Dermis microvascular lymphatic vessel endothelial cell (primary cell): ENCODE measurements around the gene RBMS1. TPM values are rescaled to one million over a fixed set of nuclear protein-coding genes. Genes with fewer than 3 reads are reported as not detected.
"Not testable (repeated sequence)": the region's sequence is repeated elsewhere in the genome, so short reads cannot be mapped to it uniquely, and the experiment has no call there.

Experiments
- DNase-seq, 2 donors: peaks; one replicate each; pipeline versions ENCODE4 v3.0.0 to v3.0.0-alpha.2; 2010; ENCODE audit warnings: low read depth in 2 of 2
- total RNA-seq: library from RNA; depleted of rRNA; stranded (reverse); fragments of >200 nt; gene quantifications from 2 replicates; pipeline ENCODE4 v1.2.1, GENCODE V29; 2014

Gene RBMS1
- total RNA-seq, 1 donor from 2014 or later: 55.1 TPM

DNA sequence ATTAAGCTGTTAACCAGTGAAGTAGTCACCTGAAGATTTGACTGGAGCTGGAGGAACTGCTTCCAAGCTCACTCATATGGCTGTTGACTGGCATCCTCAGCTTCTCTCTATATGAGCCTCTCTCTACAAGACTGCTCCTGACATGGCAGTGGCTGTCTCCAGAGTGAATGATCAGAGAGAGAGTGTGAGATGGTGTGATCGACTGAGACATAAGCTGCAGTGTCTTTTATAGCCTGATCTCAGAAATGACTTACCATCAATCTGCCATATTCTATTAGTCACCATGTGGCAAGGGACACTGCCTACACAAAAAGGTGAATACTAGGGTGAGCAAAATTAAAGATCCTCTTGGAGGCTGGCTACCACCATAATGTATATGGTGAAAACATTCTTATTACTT, 7.8 kb upstream of the RBMS1 start:
- DNase-seq: no peak

- no peak for DNase-seq
Observed at GRCh38 chr2:160499865-160500264, 6.3 kb upstream of the RBMS1 start.

GRCh38 chr2:160498137-160498536, 4.5 kb upstream of the RBMS1 start:
- DNase-seq: no peak

- no peak for DNase-seq
Observed at GRCh38 chr2:160494201-160494644, 616 bp upstream of the RBMS1 start.

GRCh38 chr2:160492401-160493226, 993 bp downstream of the RBMS1 start:
- DNase-seq: peak; percentile 36 to 83

DNA sequence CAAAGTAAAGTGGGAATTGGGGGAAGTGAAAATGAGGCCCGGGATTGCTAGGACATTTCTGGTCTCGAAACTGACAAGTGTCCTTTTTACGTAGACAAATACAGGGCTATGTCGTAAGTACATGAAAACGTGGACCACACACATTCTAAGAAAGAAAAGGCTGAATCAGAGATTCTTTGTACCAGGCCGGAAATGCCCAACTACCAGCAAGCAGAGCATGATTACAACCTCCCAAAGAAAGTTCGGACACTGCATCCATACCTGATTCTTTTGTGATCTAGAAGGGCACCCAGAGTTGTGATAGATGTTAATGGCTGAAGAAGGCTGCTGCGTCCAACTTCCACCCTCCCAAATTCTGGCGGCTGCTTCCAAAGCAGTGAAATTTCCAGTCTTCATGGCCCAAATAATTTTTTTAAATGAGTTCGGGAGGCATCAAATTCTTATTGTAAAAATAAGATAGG, 1.7 kb downstream of the RBMS1 start:
- peak in 1 of 2 donors; percentile 50 for DNase-seq

GRCh38 chr2:160490733-160491685, 2.6 kb downstream of the RBMS1 start:
- no peak for DNase-seq

DNA sequence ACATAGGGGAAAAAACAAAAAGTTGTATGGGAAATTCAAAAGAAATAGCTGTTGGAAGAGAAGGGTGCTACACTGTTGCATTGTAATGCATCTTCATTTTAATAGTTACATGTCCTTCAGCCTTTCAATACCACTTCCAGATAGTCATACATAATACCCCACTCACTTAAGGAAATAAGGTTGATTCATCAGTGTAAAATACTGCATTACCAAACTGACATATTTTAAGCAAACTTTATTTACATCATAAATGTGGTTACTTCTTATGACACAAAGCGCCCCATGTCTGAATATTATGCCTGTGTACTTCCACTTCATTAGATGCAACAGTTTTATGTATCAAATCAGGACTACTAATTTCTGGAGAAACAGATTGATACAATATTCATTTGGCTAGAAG, 4.5 kb downstream of the RBMS1 start:
- DNase-seq: no peak

GRCh38 chr2:160488289-160488688, 5.3 kb downstream of the RBMS1 start:
- not testable (repeated sequence) for DNase-seq

DNA sequence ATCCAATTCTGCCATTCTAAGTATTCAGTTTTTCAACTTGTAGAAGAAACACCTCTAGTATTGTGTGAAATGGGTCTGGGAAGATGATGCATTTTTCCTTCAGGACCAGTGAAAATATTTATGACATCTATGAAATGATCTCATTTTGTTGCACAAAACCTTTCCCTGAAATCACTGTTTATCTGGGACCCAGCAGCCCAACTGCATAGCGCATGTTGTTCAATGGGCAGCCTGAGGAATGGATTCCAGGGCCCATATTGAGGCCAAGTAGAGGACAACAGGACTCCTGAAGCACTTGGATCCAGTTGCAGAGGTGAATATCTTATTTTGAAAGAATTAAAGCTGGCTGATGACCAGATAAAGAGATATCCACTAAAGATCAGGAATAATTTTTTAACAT, 7.3 kb downstream of the RBMS1 start:
- no peak for DNase-seq

DNA sequence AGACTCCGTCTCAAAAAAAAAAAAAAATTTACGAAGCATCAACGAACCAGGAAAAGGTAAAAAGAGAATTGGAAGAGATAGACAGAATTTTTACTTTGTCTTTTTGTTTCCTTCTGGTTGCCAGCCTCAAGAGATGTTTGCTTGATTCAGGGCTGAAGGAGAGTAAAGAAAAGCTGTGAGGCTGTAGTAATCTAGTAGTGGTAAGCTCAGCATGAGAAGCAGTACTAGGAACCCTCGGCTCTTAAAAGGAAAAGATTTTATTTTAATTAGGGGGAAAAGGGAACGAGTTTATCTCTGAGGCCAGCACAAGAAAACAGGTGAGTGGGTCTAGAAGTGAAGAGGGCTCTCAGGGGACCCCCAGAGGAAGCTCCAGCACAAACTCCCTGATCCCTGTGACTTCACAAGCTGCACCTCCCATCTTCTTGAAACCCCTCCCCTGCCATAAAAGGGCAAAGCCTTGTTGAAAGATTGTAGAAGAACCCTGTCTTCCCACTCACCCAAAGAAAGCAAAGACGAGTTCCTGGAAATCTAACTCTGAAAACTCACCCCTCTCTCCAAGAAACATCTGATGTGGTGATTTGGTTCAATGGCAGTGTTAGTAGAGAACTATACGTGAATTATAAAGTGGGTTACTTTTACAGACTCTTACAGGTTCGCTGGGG, 8.6 kb downstream of the RBMS1 start:
- no peak for DNase-seq

- no peak for DNase-seq
Observed at GRCh38 chr2:160482673-160483072, 10.9 kb downstream of the RBMS1 start.

DNA sequence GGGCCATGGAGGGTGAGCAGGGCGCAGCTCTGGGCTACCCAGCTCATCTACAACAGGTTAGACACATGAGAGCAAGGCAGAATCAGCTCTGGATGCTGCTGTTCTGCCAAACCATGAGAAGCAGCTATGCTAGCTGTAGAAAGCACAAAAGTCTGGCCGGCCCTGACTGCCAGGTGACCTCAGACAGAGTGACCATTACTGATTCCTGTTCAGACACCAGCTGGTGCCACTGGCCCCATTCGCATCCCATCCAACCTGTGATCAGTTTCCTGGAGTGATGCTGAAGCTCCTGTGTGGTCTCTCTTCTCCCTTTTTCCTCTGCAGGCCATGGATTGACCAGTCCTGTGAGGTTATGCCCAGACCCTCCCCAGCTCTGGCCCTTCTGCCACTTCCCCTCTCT, 14.3 kb downstream of the RBMS1 start:
- no peak for DNase-seq

- DNase-seq: no peak
Observed at GRCh38 chr2:160478660-160479059, 14.9 kb downstream of the RBMS1 start.

DNA sequence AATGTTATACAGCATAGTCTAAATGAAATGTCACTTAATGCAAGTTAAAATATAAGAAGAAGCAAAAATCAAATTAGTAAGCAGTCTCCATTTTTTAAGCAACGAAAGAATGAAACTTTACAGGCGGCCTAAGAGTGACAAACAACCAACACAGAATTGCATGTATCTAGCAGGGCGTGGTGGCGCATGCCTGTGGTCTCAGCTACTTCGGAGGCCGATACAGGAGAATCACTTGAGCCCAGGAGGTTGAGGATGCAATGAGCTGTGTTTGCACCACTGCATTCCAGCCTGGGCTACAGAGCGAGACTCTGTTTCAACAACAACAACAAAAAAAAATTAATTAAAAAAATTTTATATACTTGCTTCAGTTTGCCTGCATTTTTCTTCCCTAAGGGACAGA, 16.6 kb downstream of the RBMS1 start:
- no peak for DNase-seq

DNA sequence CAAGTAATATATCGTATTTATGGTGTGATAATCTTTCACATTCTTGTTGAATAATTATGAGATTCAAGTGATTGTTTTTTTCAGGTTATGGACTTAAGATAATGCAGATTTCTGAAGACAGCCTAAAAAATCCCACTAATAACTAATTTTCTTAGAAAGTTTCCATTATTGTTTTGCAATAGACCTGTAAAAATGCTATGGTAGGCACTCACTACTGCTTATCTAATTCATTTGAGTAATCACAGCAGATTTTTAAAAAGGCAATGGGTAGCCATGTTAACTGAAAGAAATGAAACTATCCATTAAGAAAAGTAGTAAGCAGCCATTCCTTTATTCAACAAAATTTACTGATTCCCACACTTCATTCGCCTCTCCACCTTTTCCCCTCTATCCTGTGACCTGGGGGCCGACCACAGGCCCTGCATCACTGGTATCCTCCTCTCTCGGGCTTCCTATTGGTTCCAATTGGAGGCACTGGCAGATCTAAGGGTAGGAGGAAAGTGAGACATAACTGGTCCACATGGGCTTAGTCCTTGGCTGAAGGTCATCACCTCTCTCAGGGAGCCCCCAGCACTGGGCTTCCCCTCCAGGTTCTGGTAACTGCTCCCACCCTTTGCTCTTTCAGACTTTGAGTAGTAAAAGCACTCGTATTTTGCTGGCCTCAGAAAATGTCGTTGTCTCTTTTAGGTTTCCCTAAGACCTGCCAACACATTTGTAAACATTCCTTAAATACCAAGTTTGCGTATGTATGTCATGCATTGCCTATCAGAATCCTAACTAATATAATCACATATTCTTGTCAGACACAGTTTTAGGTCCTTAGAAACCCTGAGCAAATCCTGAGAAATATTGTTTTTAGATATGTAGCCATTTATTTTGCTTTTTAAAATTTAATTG, 18.5 kb downstream of the RBMS1 start:
- no peak for DNase-seq

GRCh38 chr2:160474319-160474645, 19.3 kb downstream of the RBMS1 start:
- no peak for DNase-seq

- no peak for DNase-seq
Observed at GRCh38 chr2:160473468-160474318, 19.9 kb downstream of the RBMS1 start.

DNA sequence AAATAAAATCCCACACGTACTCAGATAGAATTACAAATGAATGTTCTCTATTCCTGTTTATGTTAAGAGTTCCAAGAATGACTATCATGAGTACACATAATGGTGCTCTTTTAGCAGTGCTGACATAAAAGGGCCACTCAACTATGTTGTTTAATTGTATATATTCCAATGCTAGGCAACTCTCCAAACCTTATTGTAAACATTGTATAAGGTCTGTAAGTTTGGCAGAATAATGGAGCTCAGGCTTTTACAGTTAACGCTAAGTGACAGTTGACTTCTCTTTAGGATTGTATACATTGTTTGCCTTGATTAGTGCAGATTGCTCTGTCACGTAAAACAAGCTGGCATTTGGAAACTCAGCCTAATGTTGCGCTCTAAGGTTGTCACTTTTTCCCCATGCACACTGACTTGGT, 20.8 kb downstream of the RBMS1 start:
- no peak for DNase-seq

DNA sequence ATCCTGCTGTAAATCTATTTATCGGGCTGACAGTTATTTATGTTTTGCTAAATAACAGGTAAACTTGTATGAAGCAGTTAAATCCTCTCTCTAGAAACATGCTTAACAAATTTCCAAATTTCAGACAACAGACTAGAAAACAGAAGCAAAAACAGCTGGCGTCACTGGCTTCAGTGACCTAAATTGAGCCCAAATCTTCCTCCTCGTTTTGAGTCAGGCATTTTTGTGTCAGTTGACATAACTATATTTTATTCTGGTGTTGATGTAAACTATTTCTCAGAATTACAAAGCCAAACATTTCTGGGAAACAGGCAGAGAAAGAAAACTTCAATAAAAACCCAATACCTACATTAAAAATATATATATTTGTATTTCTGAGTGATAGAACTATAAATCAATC, 21.7 kb downstream of the RBMS1 start:
- no peak for DNase-seq
